Bronchial epithelial cell (primary cell): ENCODE data around the gene XRN1. TPM values are rescaled to one million over a fixed set of nuclear protein-coding genes. Genes with fewer than 3 reads are reported as not detected.
"Not testable (repeated sequence)": the region's sequence is repeated elsewhere in the genome, so short reads cannot be mapped to it uniquely, and the experiment has no call there.

Experiments used
- DNase-seq: peaks from one replicate; pipeline ENCODE4 v3.0.0-alpha.2; 2010; ENCODE audit warnings: low read depth
- FAIRE-seq: peaks from 2 replicates; lab custom pipeline; 2011; peaks lifted over from hg19 to GRCh38; lab: Jason Lieb, UNC
- H3K27me3 ChIP-seq: 2 replicates; pipeline ENCODE4 v1.5.1; 2011; ENCODE audit warnings: low read length; ENCODE audit not compliant: control insufficient read depth, insufficient read depth
- H3K36me3 ChIP-seq: 2 replicates; pipeline ENCODE4 v1.5.1; 2011; ENCODE audit warnings: low read length; ENCODE audit not compliant: control insufficient read depth, insufficient read depth
- H3K4me3 ChIP-seq: 2 replicates; pipeline ENCODE4 v1.5.1; 2011; ENCODE audit warnings: mild to moderate bottlenecking, low read depth, low read length, control low read depth
- total RNA-seq: library from RNA; depleted of rRNA; stranded (reverse); fragments of >200 nt; gene quantifications from 2 replicates; pipeline ENCODE4 v1.2.1, GENCODE V29; 2014
- TF ChIP-seq, protein P1 (sequence below): IDR thresholded peaks from 2 replicates; pipeline ENCODE4 v1.5.1; 2011; ENCODE audit warnings: mild to moderate bottlenecking, moderate library complexity, low read length, control low read depth, inconsistent platforms; ENCODE audit not compliant: insufficient read depth, severe bottlenecking

The XRN1 gene
- total RNA-seq, 1 donor from 2014 or later: 15.0 TPM

- H3K36me3 ChIP-seq: not testable (repeated sequence)
Measured at GRCh38 chr3:142438096-142438495, 9.7 kb downstream of the XRN1 start.

DNA sequence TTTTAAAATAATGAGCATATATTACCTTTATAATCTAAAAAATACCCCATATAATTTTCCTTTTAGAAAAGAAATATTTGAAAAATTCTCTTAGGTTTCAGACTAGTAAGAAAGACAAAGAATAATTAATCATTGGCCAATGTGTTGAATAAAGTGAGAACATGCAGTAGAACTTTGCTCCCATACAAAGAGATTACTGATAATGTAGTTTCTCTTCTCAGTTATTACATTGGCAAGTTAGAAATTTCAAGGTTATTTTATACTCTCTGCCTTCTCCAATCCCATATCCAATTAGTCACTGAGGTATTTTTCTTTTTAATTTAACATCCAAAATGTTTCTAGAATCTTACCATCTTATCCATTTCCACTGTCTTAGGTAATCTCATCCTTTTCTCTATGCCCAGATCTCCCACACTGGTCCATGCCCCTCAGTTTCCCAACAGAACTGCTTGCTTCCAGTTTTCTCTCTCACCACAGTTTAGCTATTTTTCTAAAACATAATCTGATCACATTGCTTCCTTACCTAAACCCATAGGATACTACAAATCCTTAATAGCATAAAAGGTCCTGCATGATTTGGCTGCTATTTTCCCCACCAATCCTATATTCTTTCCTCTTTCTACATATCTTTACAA, 10.8 kb downstream of the XRN1 start:
- H3K27me3 ChIP-seq: no peaks in the 10 kb centered on the region
- no peaks in the 10 kb centered on the region for H3K36me3 ChIP-seq
- H3K4me3 ChIP-seq: no peak overlapping the region
- no peak for FAIRE-seq
- TF ChIP-seq, protein P1, sequence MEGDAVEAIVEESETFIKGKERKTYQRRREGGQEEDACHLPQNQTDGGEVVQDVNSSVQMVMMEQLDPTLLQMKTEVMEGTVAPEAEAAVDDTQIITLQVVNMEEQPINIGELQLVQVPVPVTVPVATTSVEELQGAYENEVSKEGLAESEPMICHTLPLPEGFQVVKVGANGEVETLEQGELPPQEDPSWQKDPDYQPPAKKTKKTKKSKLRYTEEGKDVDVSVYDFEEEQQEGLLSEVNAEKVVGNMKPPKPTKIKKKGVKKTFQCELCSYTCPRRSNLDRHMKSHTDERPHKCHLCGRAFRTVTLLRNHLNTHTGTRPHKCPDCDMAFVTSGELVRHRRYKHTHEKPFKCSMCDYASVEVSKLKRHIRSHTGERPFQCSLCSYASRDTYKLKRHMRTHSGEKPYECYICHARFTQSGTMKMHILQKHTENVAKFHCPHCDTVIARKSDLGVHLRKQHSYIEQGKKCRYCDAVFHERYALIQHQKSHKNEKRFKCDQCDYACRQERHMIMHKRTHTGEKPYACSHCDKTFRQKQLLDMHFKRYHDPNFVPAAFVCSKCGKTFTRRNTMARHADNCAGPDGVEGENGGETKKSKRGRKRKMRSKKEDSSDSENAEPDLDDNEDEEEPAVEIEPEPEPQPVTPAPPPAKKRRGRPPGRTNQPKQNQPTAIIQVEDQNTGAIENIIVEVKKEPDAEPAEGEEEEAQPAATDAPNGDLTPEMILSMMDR: no peak
- no peak for DNase-seq

More at GRCh38 chr3:142438096-142438495, 9.7 kb downstream of the XRN1 start:
- not testable (repeated sequence) for H3K27me3 ChIP-seq, H3K4me3 ChIP-seq, FAIRE-seq, DNase-seq

DNA sequence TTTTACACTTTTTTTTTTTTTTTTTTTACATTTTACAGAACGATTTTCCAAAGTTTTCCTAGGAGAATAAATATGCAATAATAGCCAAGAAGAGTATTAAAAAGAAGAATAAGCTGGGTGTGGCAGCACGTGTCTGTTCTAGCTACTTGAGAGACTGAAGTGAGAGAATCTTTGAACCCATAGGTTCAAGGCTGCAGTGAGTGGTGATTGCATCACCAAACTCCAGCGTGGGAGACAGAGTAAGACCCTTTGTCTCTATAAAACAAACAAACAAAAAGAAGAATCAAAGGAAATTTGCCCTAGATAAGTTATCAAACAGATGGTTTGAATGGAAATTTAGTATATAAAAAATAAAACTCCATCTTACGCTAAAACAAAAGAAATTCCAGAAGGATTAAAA, 13.3 kb downstream of the XRN1 start:
- DNase-seq (no peak), FAIRE-seq (no peak)
- Histone ChIP-seq H3K27me3 (no peaks in the 10 kb centered on the region), H3K36me3 (no peaks in the 10 kb centered on the region), H3K4me3 (no peak overlapping the region)
- TF ChIP-seq, protein P1: no peak

- no peaks in the 10 kb centered on the region for H3K27me3 ChIP-seq
- H3K36me3 ChIP-seq: no peaks in the 10 kb centered on the region
- H3K4me3 ChIP-seq: no peak overlapping the region
- TF ChIP-seq, protein P1: no peak
- DNase-seq: no peak
- no peak for FAIRE-seq
Measured at GRCh38 chr3:142433110-142433509, 14.7 kb downstream of the XRN1 start.

DNA sequence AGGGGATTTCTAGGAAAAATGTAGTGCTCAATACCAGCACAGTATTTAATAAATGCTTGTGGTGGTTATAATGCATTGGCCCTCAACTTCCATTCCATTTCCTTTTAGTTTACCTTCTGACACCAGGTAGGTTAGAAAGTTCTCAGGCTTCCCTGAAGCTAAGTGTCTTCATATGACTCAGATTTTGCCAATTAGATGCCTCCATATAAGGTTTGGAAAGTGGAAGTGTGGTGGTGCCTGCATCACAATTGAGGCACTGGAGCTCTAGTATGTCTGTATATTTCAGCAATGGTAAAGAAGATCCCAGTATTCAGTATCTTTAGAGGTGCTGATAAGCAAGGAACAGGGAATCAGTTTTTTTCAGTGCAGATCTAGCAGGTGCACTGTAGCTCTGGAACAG, 18.3 kb downstream of the XRN1 start:
- H3K36me3 ChIP-seq: no peaks in the 10 kb centered on the region
- no peak overlapping the region for H3K4me3 ChIP-seq
- TF ChIP-seq, protein P1: no peak
- no peak for FAIRE-seq
- H3K27me3 ChIP-seq: no peaks in the 10 kb centered on the region
- DNase-seq: no peak

GRCh38 chr3:142424754-142425153, 23.1 kb downstream of the XRN1 start:
- no peaks in the 10 kb centered on the region for H3K27me3 ChIP-seq
- no peaks in the 10 kb centered on the region for H3K36me3 ChIP-seq
- TF ChIP-seq, protein P1: no peak
- FAIRE-seq (no peak), DNase-seq (no peak)
- no peak overlapping the region for H3K4me3 ChIP-seq
